Thoracic aorta (tissue), 2 donors: ENCODE data around the gene ETV1. TPM values are rescaled to one million over a fixed set of nuclear protein-coding genes. Genes with fewer than 3 reads are reported as not detected.

Experiments used
- ATAC-seq: fragments of 150-250 bp; one replicate; pipeline ENCODE4 v1.8.0; 2017; ENCODE audit warnings: low read depth; ENCODE audit not compliant: insufficient number of reproducible peaks, low FRiP score
- DNase-seq: peaks from one replicate; pipeline ENCODE4 v3.0.0-alpha.2; 2020; ENCODE audit warnings: low spot score
- H3K27ac ChIP-seq, 2 donors: fragments of 200-600 bp; sonication (generic); 1 replicate in 1 of 2; 2 replicates in 1 of 2; pipeline ENCODE4 v1.5.1; 2016; ENCODE audit warnings: mild to moderate bottlenecking in 2 of 2, moderate library complexity in 2 of 2
- H3K27me3 ChIP-seq: fragments of 200-600 bp; sonication (generic); replicated peaks from 2 replicates; pipeline ENCODE4 v1.6.0; 2016; ENCODE audit warnings: mild to moderate bottlenecking; ENCODE audit not compliant: insufficient read depth
- H3K36me3 ChIP-seq: fragments of 200-600 bp; sonication (generic); one replicate; pipeline ENCODE4 v1.5.1; 2016
- H3K4me1 ChIP-seq, 2 donors: fragments of 200-600 bp; sonication (generic); 1 replicate in 1 of 2; 2 replicates in 1 of 2; pipeline versions ENCODE4 v1.5.1 to v1.6.0; 2016; ENCODE audit warnings: low read depth in 2 of 2, mild to moderate bottlenecking in 1 of 2; ENCODE audit not compliant: control insufficient read depth in 1 of 2
- H3K4me3 ChIP-seq: fragments of 200-600 bp; sonication (generic); 2 replicates; pipeline ENCODE4 v1.5.1; 2016; ENCODE audit warnings: mild to moderate bottlenecking
- H3K9me3 ChIP-seq: fragments of 200-600 bp; sonication (generic); 2 replicates; pipeline ENCODE4 v1.5.1; 2016
- CTCF ChIP-seq: fragments of 200-600 bp; sonication (generic); IDR thresholded peaks from one replicate; pipeline ENCODE4 v1.5.1; 2019; ENCODE audit warnings: antibody characterized with exemption
- total RNA-seq, 2 donors: library from RNA; depleted of rRNA; stranded (reverse); fragments of >200 nt; gene quantifications; one replicate each; pipeline versions ENCODE4 v1.1.0 to v1.2.3, GENCODE V29; 2016

ETV1 gene
- total RNA-seq, 2 donors from 2014 or later: 5.9 to 8.7 TPM

- Histone ChIP-seq H3K9me3 (no peaks in the 10 kb centered on the region), H3K36me3 (no peaks in the 10 kb centered on the region), H3K4me1 (no peaks in the 10 kb centered on the region), H3K4me3 (no peak overlapping the region), H3K27ac (no peak overlapping the region), H3K27me3 (no peaks in the 10 kb centered on the region)
- no peak for TF ChIP-seq CTCF
- no peak for DNase-seq
- ATAC-seq: no peak
These were observed 107.4 kb downstream of the ETV1 start for GRCh38 chr7:13882051-13882450.

- ATAC-seq (no peak), DNase-seq (no peak)
- Histone ChIP-seq H3K27ac (no peak overlapping the region), H3K9me3 (no peaks in the 10 kb centered on the region), H3K4me3 (no peak overlapping the region), H3K36me3 (no peaks in the 10 kb centered on the region), H3K27me3 (no peaks in the 10 kb centered on the region), H3K4me1 (no peaks in the 10 kb centered on the region)
- no peak for TF ChIP-seq CTCF
These were observed 108.7 kb downstream of the ETV1 start for GRCh38 chr7:13880789-13881188.

- Histone ChIP-seq H3K4me1 (no peaks in the 10 kb centered on the region), H3K4me3 (no peak overlapping the region), H3K9me3 (no peaks in the 10 kb centered on the region), H3K36me3 (no peaks in the 10 kb centered on the region), H3K27ac (no peak overlapping the region), H3K27me3 (no peaks in the 10 kb centered on the region)
- no peak for DNase-seq
- ATAC-seq: no peak
- no peak for TF ChIP-seq CTCF
These were observed 109.3 kb downstream of the ETV1 start for GRCh38 chr7:13879994-13880686.

- DNase-seq (no peak), ATAC-seq (no peak)
- H3K9me3 ChIP-seq: no peaks in the 10 kb centered on the region
- no peak overlapping the region for H3K4me3 ChIP-seq
- H3K27ac ChIP-seq: no peak overlapping the region
- H3K4me1 ChIP-seq: no peaks in the 10 kb centered on the region
- H3K36me3 ChIP-seq: no peaks in the 10 kb centered on the region
- no peak for TF ChIP-seq CTCF
- no peaks in the 10 kb centered on the region for H3K27me3 ChIP-seq
These were observed 110.3 kb downstream of the ETV1 start for GRCh38 chr7:13879143-13879542.

GRCh38 chr7:13878154-13878553, 111.3 kb downstream of the ETV1 start:
- Histone ChIP-seq H3K27me3 (no peaks in the 10 kb centered on the region), H3K36me3 (no peaks in the 10 kb centered on the region), H3K4me1 (no peaks in the 10 kb centered on the region), H3K4me3 (no peak overlapping the region), H3K9me3 (no peaks in the 10 kb centered on the region), H3K27ac (no peak overlapping the region)
- no peak for ATAC-seq
- no peak for TF ChIP-seq CTCF
- no peak for DNase-seq
